ENCODE data around the gene EIF4G1. TPM values are rescaled to one million over a fixed set of nuclear protein-coding genes. Genes with fewer than 3 reads are reported as not detected.

EIF4G1 gene
- total RNA-seq, 1 experiment from 2014 or later: 532 TPM

GRCh38 chr3:184275961-184276910 is 38.2 kb upstream of the EIF4G1 start, which contains the start of gene ECE2:
ECE2 (plus strand) TSS chr3:184276022; CDS start chr3:184276154, 132 bp downstream.
- H3K4ac ChIP-seq (ENCODE audit: low read depth, low read length): no peak within 1 kb of the TSS
- peaks cover 2% of the 10 kb centered on the region for H3K23me2 ChIP-seq (ENCODE audit: insufficient read length, low read depth, low read length, poor library complexity, severe bottlenecking)
- no peak within 1 kb of the TSS for H2AK5ac ChIP-seq (ENCODE audit: insufficient read length, low read length)
- H3K4me2 ChIP-seq (ENCODE audit: insufficient read depth, insufficient read length, low read length): peak within 1 kb of the TSS; percentile 22
- no peaks in the 10 kb centered on the region for H3K79me1 ChIP-seq (ENCODE audit: insufficient read depth, low read depth, low read length, poor library complexity, severe bottlenecking)
- no peak for DNase-seq
- no peak within 1 kb of the TSS for H3K27ac ChIP-seq (ENCODE audit: insufficient read length, low read depth, low read length)
- no peak within 1 kb of the TSS for H2AFZ ChIP-seq (ENCODE audit: low read length)
- H2BK20ac ChIP-seq (ENCODE audit: low read depth, low read length, poor library complexity, severe bottlenecking): no peak within 1 kb of the TSS
- H2BK5ac ChIP-seq (ENCODE audit: insufficient read length, low read length): no peak within 1 kb of the TSS
- H3K9me3 ChIP-seq (ENCODE audit: control insufficient read depth, low read depth, low read length): no peaks in the 10 kb centered on the region
- no peaks in the 10 kb centered on the region for H3K79me2 ChIP-seq (ENCODE audit: insufficient read depth, low read length)
- no peak within 1 kb of the TSS for H3K56ac ChIP-seq (ENCODE audit: insufficient read length, low read depth, low read length)
- Mint-ChIP-seq H3K9me3 (no peaks in the 10 kb centered on the region), H3K27ac (no peak within 1 kb of the TSS; a peak in 1 of 7 replicates), H3K27me3 (ENCODE audit: low read depth) (peaks cover 17% of the 10 kb centered on the region), H3K4me3 (peak within 1 kb of the TSS in 1 of 2 experiments; percentile 72; a peak in 3 of 5 replicates), H3K36me3 (ENCODE audit: insufficient read depth in 1 of 3, low read depth in 3 of 3) (no peaks in the 10 kb centered on the region; a peak in 1 of 7 replicates), H3K4me1 (peaks cover 0 to 6% of the 10 kb centered on the region in 2 experiments; a peak in 2 of 4 replicates)
- H3K9ac ChIP-seq (ENCODE audit: extremely low read depth, insufficient read length, low read length): no peak within 1 kb of the TSS
- H3K14ac ChIP-seq (ENCODE audit: insufficient read depth, low read length): peak within 1 kb of the TSS; percentile 37; the same call in 1 of the 2 replicates
- H2BK15ac ChIP-seq (ENCODE audit: low read depth, low read length): no peak within 1 kb of the TSS
- no peak for TF ChIP-seq CTCF (conservative IDR thresholded peaks at IDR 0.05)
- no CpG with 5 or more reads among the region's 65 CpGs for WGBS (ENCODE audit: extremely low coverage, insufficient read length, low lambda C conversion rate)
- no peaks in the 10 kb centered on the region for H3K4me1 ChIP-seq (ENCODE audit: insufficient read depth, low read length)
- H3K18ac ChIP-seq (ENCODE audit: insufficient read length, low read depth, low read length): peak within 1 kb of the TSS; percentile 58
- H2BK12ac ChIP-seq (ENCODE audit: insufficient read length, low read depth, low read length): no peak within 1 kb of the TSS
- peaks cover 8% of the 10 kb centered on the region; the same call in 1 of the 2 replicates for H3K27me3 ChIP-seq (ENCODE audit: insufficient read depth, low read length)
- H4K8ac ChIP-seq (replicated peaks; ENCODE audit: insufficient read length, low read depth, low read length): peak within 1 kb of the TSS; percentile 3
- H3K23ac ChIP-seq (ENCODE audit: insufficient read length, low read depth, low read length): peak within 1 kb of the TSS; percentile 17
- H4K91ac ChIP-seq (ENCODE audit: insufficient read length, low read depth, low read length): no peak within 1 kb of the TSS
- no peaks in the 10 kb centered on the region for H4K20me1 ChIP-seq (ENCODE audit: control insufficient read depth, insufficient read depth, insufficient read length)
- no peak within 1 kb of the TSS for H2BK120ac ChIP-seq (ENCODE audit: low read depth, low read length, poor library complexity, severe bottlenecking)
- H4K5ac ChIP-seq (ENCODE audit: insufficient read length, low read depth, low read length): no peak within 1 kb of the TSS
- H3T11ph ChIP-seq (ENCODE audit: low read length): no peak within 1 kb of the TSS
